CD14-positive monocyte (primary cell): ENCODE data around the gene HSD3B7. TPM values are rescaled to one million over a fixed set of nuclear protein-coding genes. Genes with fewer than 3 reads are reported as not detected.

Source experiments
- DNase-seq, 3 donors: peaks; one replicate each; pipeline ENCODE4 v3.0.0-alpha.2; 2011 to 2022
- H2AFZ ChIP-seq: 2 replicates; pipeline ENCODE4 v1.6.0; 2012; ENCODE audit warnings: mild to moderate bottlenecking, low read depth, low read length, inconsistent platforms; ENCODE audit not compliant: insufficient read depth, poor library complexity, severe bottlenecking
- H3K27ac ChIP-seq, 2 donors: 1 replicate in 1 of 2; 2 replicates in 1 of 2; pipeline ENCODE4 v1.5.1; 2012 to 2013; ENCODE audit warnings: low read length in 2 of 2, control low read depth in 1 of 2, inconsistent platforms in 1 of 2, low read depth in 1 of 2, mild to moderate bottlenecking in 1 of 2
- H3K27me3 ChIP-seq, 2 donors: one replicate each; pipeline versions ENCODE4 v1.6.0 to v1.6.1; 2011 to 2013; ENCODE audit warnings: low read length in 2 of 2; ENCODE audit not compliant: control insufficient read depth in 2 of 2, insufficient read depth in 2 of 2
- H3K36me3 ChIP-seq, 2 donors: replicated peaks in 1 of 2; 1 replicate in 1 of 2; 2 replicates in 1 of 2; pipeline versions ENCODE4 v1.5.1 to v1.6.1; 2012 to 2013; ENCODE audit warnings: low read length in 2 of 2, control low read depth in 1 of 2, inconsistent platforms in 1 of 2, mild to moderate bottlenecking in 1 of 2; ENCODE audit not compliant: insufficient read depth in 2 of 2, control insufficient read depth in 1 of 2
- H3K4me1 ChIP-seq, 2 donors: 1 replicate in 1 of 2; 2 replicates in 1 of 2; pipeline versions ENCODE4 v1.5.1 to v1.6.1; 2012 to 2013; ENCODE audit warnings: low read length in 2 of 2, control low read depth in 1 of 2, inconsistent platforms in 1 of 2, mild to moderate bottlenecking in 1 of 2, moderate library complexity in 1 of 2; ENCODE audit not compliant: insufficient read depth in 2 of 2, control insufficient read depth in 1 of 2
- H3K4me2 ChIP-seq: replicated peaks from 2 replicates; pipeline ENCODE3; 2012; ENCODE audit warnings: low read length, moderate library complexity, mild to moderate bottlenecking; ENCODE audit not compliant: poor library complexity, severe bottlenecking; ENCODE audit errors: extremely low read depth
- H3K4me3 ChIP-seq, 3 experiments: fragments of 200-600 bp in 1 of 3; sonication (generic) in 1 of 3; replicated peaks in 1 of 3; 1 replicate in 2 of 3; 2 replicates in 1 of 3; pipeline ENCODE4 v1.5.1; 2011 to 2013; ENCODE audit warnings: low read length in 3 of 3, mild to moderate bottlenecking in 3 of 3, control low read depth in 2 of 3, low read depth in 2 of 3, inconsistent platforms in 1 of 3, moderate library complexity in 1 of 3
- H3K79me2 ChIP-seq: 2 replicates; pipeline ENCODE4 v1.6.0; 2012; ENCODE audit warnings: mild to moderate bottlenecking, control low read depth, inconsistent platforms, low read length, moderate library complexity; ENCODE audit not compliant: insufficient read depth
- H3K9ac ChIP-seq: 2 replicates; pipeline ENCODE4 v1.6.0; 2017; ENCODE audit warnings: low read length, mild to moderate bottlenecking; ENCODE audit not compliant: insufficient read depth, poor library complexity, severe bottlenecking
- H3K9me3 ChIP-seq, 2 donors: replicated peaks in 1 of 2; 1 replicate in 1 of 2; 2 replicates in 1 of 2; pipeline versions ENCODE4 v1.5.1 to v1.6.1; 2012 to 2013; ENCODE audit warnings: low read length in 2 of 2, control low read depth in 1 of 2; ENCODE audit not compliant: control insufficient read depth in 1 of 2, insufficient read depth in 1 of 2
- H4K20me1 ChIP-seq: 2 replicates; pipeline ENCODE4 v1.6.0; 2012; ENCODE audit warnings: mild to moderate bottlenecking, low read length, control low read depth, moderate library complexity; ENCODE audit not compliant: insufficient read depth
- H3K27ac Mint-ChIP-seq, 7 donors: one replicate each; pipeline ENCODE4 v1.8.0; 2020; ENCODE audit warnings: mild to moderate bottlenecking in 7 of 7, mixed read lengths in 7 of 7, moderate library complexity in 6 of 7, inconsistent platforms in 2 of 7
- H3K27me3 Mint-ChIP-seq, 3 donors: one replicate each; pipeline ENCODE4 v1.8.0; 2021 to 2022; ENCODE audit warnings: low read depth in 3 of 3, mild to moderate bottlenecking in 3 of 3, mixed read lengths in 3 of 3, moderate library complexity in 3 of 3, inconsistent platforms in 1 of 3
- H3K36me3 Mint-ChIP-seq, 2 donors: one replicate each; pipeline ENCODE4 v1.8.0; 2020; ENCODE audit warnings: mixed read lengths in 2 of 2, inconsistent platforms in 1 of 2, mild to moderate bottlenecking in 1 of 2
- H3K4me1 Mint-ChIP-seq: one replicate; pipeline ENCODE4 v1.8.0; 2020; ENCODE audit warnings: mild to moderate bottlenecking, mixed read lengths
- H3K4me3 Mint-ChIP-seq, 2 donors: one replicate each; pipeline ENCODE4 v1.8.0; 2020; ENCODE audit warnings: mild to moderate bottlenecking in 2 of 2, mixed read lengths in 2 of 2, moderate library complexity in 1 of 2
- H3K9me3 Mint-ChIP-seq, 7 donors: one replicate each; pipeline ENCODE4 v1.8.0; 2020 to 2022; ENCODE audit warnings: mixed read lengths in 7 of 7, mild to moderate bottlenecking in 6 of 7, moderate library complexity in 6 of 7, inconsistent platforms in 2 of 7
- CTCF ChIP-seq: fragments of 200-600 bp; IDR thresholded peaks from one replicate; pipeline ENCODE4 v1.8.0; 2022; ENCODE audit warnings: antibody characterized with exemption, mild to moderate bottlenecking
- WGBS: methylation state at CpG from one replicate; pipeline ENCODE4 v1.1.5; 2013; ENCODE audit warnings: missing lambda C conversion rate; ENCODE audit not compliant: insufficient coverage; 5-methylcytosine and 5-hydroxymethylcytosine counted together
- intact Hi-C, 2 donors: fragments of 100-400 bp; cut with micrococcal nuclease; formaldehyde crosslinking; loops; one replicate each; pipeline versions ENCODE4 v1.15.0 to v1.15.1; 2023
- polyA plus RNA-seq, 3 donors: library from polyadenylated mRNA; depleted of rRNA in 1 of 3; unstranded in 2 of 3; stranded (reverse) in 1 of 3; fragments of 300-500 nt in 2 of 3; fragments of >200 nt in 1 of 3; fragmentation: Illumina TruSeq in 2 of 3; gene quantifications; 1 replicate in 2 of 3; 2 replicates in 1 of 3; pipeline ENCODE4 v1.2.3, GENCODE V29; 2012 to 2021

The HSD3B7 gene
- polyA plus RNA-seq, 3 donors = 0.89 to 4.3 (median 2.7) TPM

GRCh38 chr16:30964574-30965226 lies 20.3 kb upstream of the HSD3B7 start:
- intact Hi-C loops = no loop called here
- H3K79me2 ChIP-seq = peaks cover 11% of the 10 kb centered on the region
- Mint-ChIP-seq H3K27me3 (peaks cover 0 to 8% (median 0%) of the 10 kb centered on the region in 3 donors), H3K36me3 (peaks cover 79 to 95% of the 10 kb centered on the region in 2 donors), H3K9me3 (no peaks in the 10 kb centered on the region), H3K4me3 (no peak overlapping the region), H3K27ac (peak overlapping the region in 5 of 7 donors; percentile 3 to 82 (median 66)), H3K4me1 (peaks cover 4% of the 10 kb centered on the region)
- no peak overlapping the region for H3K27ac ChIP-seq
- H3K4me1 ChIP-seq = no peaks in the 10 kb centered on the region
- no peak for TF ChIP-seq CTCF
- DNase-seq = no peak
- no peak overlapping the region for H3K9ac ChIP-seq
- H3K27me3 ChIP-seq = no peaks in the 10 kb centered on the region
- no peak overlapping the region for H2AFZ ChIP-seq
- H3K36me3 ChIP-seq = peaks cover 88 to 95% of the 10 kb centered on the region in 2 donors
- H3K4me3 ChIP-seq = no peak overlapping the region
- H4K20me1 ChIP-seq = peaks cover 15% of the 10 kb centered on the region
- H3K9me3 ChIP-seq = no peaks in the 10 kb centered on the region
- H3K4me2 ChIP-seq = no peak overlapping the region
- 57% methylated on average over 25 of the region's 33 CpGs for WGBS

DNA sequence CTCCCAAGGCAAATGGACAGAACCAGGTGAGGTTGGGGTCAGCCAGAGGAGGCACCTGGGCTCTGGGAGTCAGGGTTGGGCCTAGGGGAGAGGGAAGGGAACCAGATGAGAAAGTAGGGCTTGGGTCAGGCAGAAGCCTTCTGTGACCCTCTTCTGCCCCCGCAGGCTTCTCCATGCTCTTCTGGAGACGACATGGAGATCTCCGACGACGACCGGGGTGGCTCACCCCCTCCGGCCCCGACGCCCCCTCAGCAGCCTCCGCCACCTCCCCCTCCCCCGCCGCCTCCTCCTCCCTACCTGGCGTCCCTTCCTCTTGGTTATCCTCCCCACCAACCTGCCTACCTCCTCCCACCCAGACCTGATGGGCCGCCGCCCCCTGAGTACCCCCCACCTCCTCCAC lies 19.6 kb upstream of the HSD3B7 start:
- peaks cover 74 to 95% of the 10 kb centered on the region in 2 donors for H3K36me3 Mint-ChIP-seq
- peaks cover 0 to 8% (median 0%) of the 10 kb centered on the region in 3 donors for H3K27me3 Mint-ChIP-seq

More for the DNA sequence above, 19.6 kb upstream of the HSD3B7 start:
- Histone ChIP-seq H3K36me3 (peaks cover 86 to 93% of the 10 kb centered on the region in 2 donors), H4K20me1 (peaks cover 13% of the 10 kb centered on the region), H3K4me2 (no peak overlapping the region), H3K9ac (no peak overlapping the region), H2AFZ (no peak overlapping the region), H3K79me2 (peaks cover 3% of the 10 kb centered on the region), H3K4me3 (no peak overlapping the region), H3K27ac (no peak overlapping the region), H3K4me1 (no peaks in the 10 kb centered on the region), H3K27me3 (no peaks in the 10 kb centered on the region), H3K9me3 (no peaks in the 10 kb centered on the region)
- DNase-seq = no peak
- Mint-ChIP-seq H3K9me3 (no peaks in the 10 kb centered on the region), H3K27ac (no peak overlapping the region), H3K4me3 (no peak overlapping the region), H3K4me1 (peaks cover 4% of the 10 kb centered on the region)
- TF ChIP-seq CTCF = no peak
- WGBS = 97% methylated on average over 12 of the region's 15 CpGs
- intact Hi-C loops = no loop called here
